Endothelial cell of umbilical vein (primary cell): Measurements from ENCODE around the gene S1PR5.

Source experiments
- CTCF ChIP-seq, 2 donors: IDR thresholded peaks; 1 replicate in 1 of 2; 2 replicates in 1 of 2; pipeline ENCODE4 v1.5.1; 2011; ENCODE audit warnings: low read length in 2 of 2, mild to moderate bottlenecking in 2 of 2, moderate library complexity in 2 of 2, control low read depth in 1 of 2, inconsistent platforms in 1 of 2, low read depth in 1 of 2; ENCODE audit not compliant: insufficient read depth in 1 of 2; ENCODE audit errors: extremely low read depth in 1 of 2
- FOS ChIP-seq: IDR thresholded peaks from 2 replicates; pipeline ENCODE4 v1.6.1; 2011; ENCODE audit warnings: mild to moderate bottlenecking, low read length, moderate library complexity, borderline replicate concordance; ENCODE audit not compliant: insufficient read depth

- peak in 1 of 2 donors; percentile 12 for TF ChIP-seq CTCF (IDR thresholded peaks at IDR 0.05; ENCODE audit: extremely low read depth in 1 of 2, insufficient read depth in 1 of 2, low read depth in 1 of 2, low read length in 2 of 2)
- no peak for TF ChIP-seq FOS
Observed at GRCh38 chr19:10514211-10515145, 2.8 kb downstream of the S1PR5 start.
